ENCODE results near the gene DIRAS3. TPM values are rescaled to one million over a fixed set of nuclear protein-coding genes. Genes with fewer than 3 reads are reported as not detected.
"Not testable (repeated sequence)": the region's sequence is repeated elsewhere in the genome, so short reads cannot be mapped to it uniquely, and the experiment has no call there.

The DIRAS3 gene
- total RNA-seq, 1 experiment from 2014 or later, result 5.2 TPM

DNA sequence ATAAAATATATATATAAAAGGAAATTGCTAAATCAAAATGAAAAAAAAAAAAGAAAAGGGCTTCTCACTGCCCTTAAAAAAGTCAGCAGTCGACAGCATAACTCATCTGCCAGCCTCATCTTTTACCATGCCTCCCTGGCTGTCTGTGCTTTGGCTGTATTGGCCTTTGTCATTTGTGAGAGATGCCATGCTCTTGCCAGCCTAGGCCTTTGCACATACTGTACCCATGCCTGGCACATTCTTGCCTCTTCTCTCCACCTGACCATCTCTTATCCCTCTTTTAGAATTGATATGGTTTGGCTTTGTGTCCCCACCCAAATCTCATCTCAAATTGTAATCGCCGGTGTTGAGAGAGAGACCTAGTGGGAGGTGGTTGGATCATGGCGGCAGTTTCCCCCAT is 37.1 kb downstream of the DIRAS3 start:
- CTCF ChIA-PET, result no interaction called here
- Mint-ChIP-seq H3K27me3 (ENCODE audit: unreplicated experiment) (no peaks in the 10 kb centered on the region), H3K9me3 (ENCODE audit: low read depth, unreplicated experiment) (no peaks in the 10 kb centered on the region), H3K36me3 (ENCODE audit: insufficient read depth, unreplicated experiment) (no peaks in the 10 kb centered on the region), H3K4me1 (ENCODE audit: low read depth, unreplicated experiment) (no peaks in the 10 kb centered on the region), H3K4me3 (ENCODE audit: low read depth, unreplicated experiment) (no peak overlapping the region), H3K27ac (ENCODE audit: unreplicated experiment) (no peak overlapping the region)
- intact Hi-C loops (cut with micrococcal nuclease; ENCODE audit: unreplicated experiment), result loop anchor here (5.0 kb wide), 1 partner anchor 246 kb away; no protein-coding TSS in a partner anchor
- DNase-seq, result no peak
- BruUV-seq (replicated peaks), result no TSS peak
- TF ChIP-seq CTCF (IDR thresholded peaks at IDR 0.05; ENCODE audit: unreplicated experiment), result no peak

DNA sequence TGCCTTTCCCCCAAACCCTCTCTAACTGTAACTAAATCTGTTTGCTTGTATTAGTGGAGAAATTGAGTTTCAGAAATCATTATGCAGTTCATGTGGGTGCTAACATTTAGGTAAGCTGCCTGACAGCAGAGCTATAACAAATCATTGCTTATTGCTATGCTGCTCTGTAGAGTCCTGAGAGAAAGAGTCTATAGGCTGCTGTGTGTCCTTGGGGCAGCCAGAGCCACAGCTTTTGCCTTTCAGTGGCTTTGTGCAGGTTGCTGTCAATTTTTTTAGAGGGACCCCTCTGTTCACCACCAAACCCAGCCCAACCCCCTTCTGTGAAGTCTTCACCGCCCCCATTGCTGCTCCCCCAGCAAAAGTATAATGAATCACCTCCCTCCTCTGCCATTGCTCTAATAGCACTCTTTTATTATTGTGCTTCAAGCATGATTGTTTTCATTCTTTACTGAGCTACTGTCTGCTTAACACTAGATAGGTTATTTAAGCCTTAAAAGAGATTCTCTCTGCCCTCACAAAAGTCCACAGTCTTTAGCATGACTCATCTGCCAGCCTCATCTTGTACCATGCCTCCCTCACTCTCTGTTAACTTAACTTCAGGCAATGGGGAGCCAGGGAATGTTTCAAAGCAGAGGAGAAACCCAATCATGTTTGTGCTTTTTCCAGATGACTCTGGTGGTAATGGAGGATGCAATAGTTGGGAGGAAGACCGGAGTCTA is 38.6 kb downstream of the DIRAS3 start:
- H3K4me3 Mint-ChIP-seq (ENCODE audit: low read depth, unreplicated experiment), result no peak overlapping the region
- H3K4me1 Mint-ChIP-seq (ENCODE audit: low read depth, unreplicated experiment), result no peaks in the 10 kb centered on the region
- H3K36me3 Mint-ChIP-seq (ENCODE audit: insufficient read depth, unreplicated experiment), result no peaks in the 10 kb centered on the region
- H3K27me3 Mint-ChIP-seq (ENCODE audit: unreplicated experiment), result no peaks in the 10 kb centered on the region
- H3K9me3 Mint-ChIP-seq (ENCODE audit: low read depth, unreplicated experiment), result no peaks in the 10 kb centered on the region
- CTCF ChIA-PET, result interaction anchor here (0.9 to 1.9 kb wide), 2 partner anchors 158 to 245 kb away, joined by 3 to 17 read pairs; no protein-coding TSS in a partner anchor
- intact Hi-C loops (cut with micrococcal nuclease; ENCODE audit: unreplicated experiment), result loop anchor here (2.0 to 5.0 kb wide), 2 partner anchors 101 to 245 kb away; no protein-coding TSS in a partner anchor
- H3K27ac Mint-ChIP-seq (ENCODE audit: unreplicated experiment), result no peak overlapping the region
- DNase-seq, result no peak
- BruUV-seq (replicated peaks), result no TSS peak
- no peak for TF ChIP-seq CTCF (IDR thresholded peaks at IDR 0.05; ENCODE audit: unreplicated experiment)

GRCh38 chr1:68010543-68010942 is 39.9 kb downstream of the DIRAS3 start:
- Mint-ChIP-seq H3K9me3 (ENCODE audit: low read depth, unreplicated experiment) (peaks cover 3% of the 10 kb centered on the region), H3K36me3 (ENCODE audit: insufficient read depth, unreplicated experiment) (no peaks in the 10 kb centered on the region), H3K4me1 (ENCODE audit: low read depth, unreplicated experiment) (no peaks in the 10 kb centered on the region), H3K27me3 (ENCODE audit: unreplicated experiment) (no peaks in the 10 kb centered on the region), H3K27ac (ENCODE audit: unreplicated experiment) (no peak overlapping the region), H3K4me3 (ENCODE audit: low read depth, unreplicated experiment) (no peak overlapping the region)
- no peak for DNase-seq
- intact Hi-C loops (cut with micrococcal nuclease; ENCODE audit: unreplicated experiment), result loop anchor here (1.0 to 5.0 kb wide), 4 partner anchors 102 to 243 kb away; no protein-coding TSS in a partner anchor
- no TSS peak for BruUV-seq (replicated peaks)
- CTCF ChIA-PET, result interaction anchor here (0.9 to 2.7 kb wide), 7 partner anchors 101 to 478 kb away, joined by 3 to 17 read pairs (median 6); no protein-coding TSS in a partner anchor
- TF ChIP-seq CTCF (IDR thresholded peaks at IDR 0.05; ENCODE audit: unreplicated experiment), result no peak

DNA sequence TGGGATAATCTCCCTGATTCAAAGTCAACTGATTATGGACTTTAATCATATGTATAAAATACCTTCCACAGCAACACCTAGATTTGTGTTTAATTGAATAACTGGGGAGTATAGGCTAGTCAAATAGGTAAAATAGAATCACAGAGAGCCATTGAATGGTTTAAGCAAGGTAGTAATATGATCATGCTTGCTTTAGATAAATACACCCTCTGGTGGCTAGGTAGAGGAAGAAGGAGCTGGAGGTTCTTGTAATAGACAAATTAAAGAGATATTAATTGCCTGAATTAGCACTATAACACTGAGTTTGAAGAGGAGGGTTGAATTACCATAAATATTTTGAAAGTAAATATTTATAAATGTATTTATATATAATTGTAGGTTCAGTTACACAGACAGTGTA is 40.3 kb downstream of the DIRAS3 start:
- DNase-seq, result no peak
- TF ChIP-seq CTCF (IDR thresholded peaks at IDR 0.05; ENCODE audit: unreplicated experiment), result no peak
- H3K4me3 Mint-ChIP-seq (ENCODE audit: low read depth, unreplicated experiment), result no peak overlapping the region
- H3K27ac Mint-ChIP-seq (ENCODE audit: unreplicated experiment), result no peak overlapping the region
- CTCF ChIA-PET, result interaction anchor here (0.7 to 2.7 kb wide), 8 partner anchors 52 to 478 kb away, joined by 3 to 17 read pairs (median 6); no protein-coding TSS in a partner anchor
- no TSS peak for BruUV-seq (replicated peaks)
- H3K9me3 Mint-ChIP-seq (ENCODE audit: low read depth, unreplicated experiment), result peaks cover 3% of the 10 kb centered on the region
- H3K4me1 Mint-ChIP-seq (ENCODE audit: low read depth, unreplicated experiment), result no peaks in the 10 kb centered on the region
- H3K36me3 Mint-ChIP-seq (ENCODE audit: insufficient read depth, unreplicated experiment), result no peaks in the 10 kb centered on the region
- no peaks in the 10 kb centered on the region for H3K27me3 Mint-ChIP-seq (ENCODE audit: unreplicated experiment)
- intact Hi-C loops (cut with micrococcal nuclease; ENCODE audit: unreplicated experiment), result loop anchor here (1.0 to 5.0 kb wide), 4 partner anchors 103 to 243 kb away; no protein-coding TSS in a partner anchor

GRCh38 chr1:68003626-68004025 is 46.8 kb downstream of the DIRAS3 start:
- intact Hi-C loops (cut with micrococcal nuclease; ENCODE audit: unreplicated experiment); H3K36me3 Mint-ChIP-seq (ENCODE audit: insufficient read depth, unreplicated experiment); H3K4me3 Mint-ChIP-seq (ENCODE audit: low read depth, unreplicated experiment); H3K27ac Mint-ChIP-seq (ENCODE audit: unreplicated experiment); BruUV-seq (replicated peaks); CTCF ChIA-PET; H3K27me3 Mint-ChIP-seq (ENCODE audit: unreplicated experiment); H3K4me1 Mint-ChIP-seq (ENCODE audit: low read depth, unreplicated experiment); DNase-seq: not testable (repeated sequence)
- peaks cover 12% of the 10 kb centered on the region for H3K9me3 Mint-ChIP-seq (ENCODE audit: low read depth, unreplicated experiment)
